Measurements from ENCODE around the gene TMEM266.

Gene TMEM266

DNA sequence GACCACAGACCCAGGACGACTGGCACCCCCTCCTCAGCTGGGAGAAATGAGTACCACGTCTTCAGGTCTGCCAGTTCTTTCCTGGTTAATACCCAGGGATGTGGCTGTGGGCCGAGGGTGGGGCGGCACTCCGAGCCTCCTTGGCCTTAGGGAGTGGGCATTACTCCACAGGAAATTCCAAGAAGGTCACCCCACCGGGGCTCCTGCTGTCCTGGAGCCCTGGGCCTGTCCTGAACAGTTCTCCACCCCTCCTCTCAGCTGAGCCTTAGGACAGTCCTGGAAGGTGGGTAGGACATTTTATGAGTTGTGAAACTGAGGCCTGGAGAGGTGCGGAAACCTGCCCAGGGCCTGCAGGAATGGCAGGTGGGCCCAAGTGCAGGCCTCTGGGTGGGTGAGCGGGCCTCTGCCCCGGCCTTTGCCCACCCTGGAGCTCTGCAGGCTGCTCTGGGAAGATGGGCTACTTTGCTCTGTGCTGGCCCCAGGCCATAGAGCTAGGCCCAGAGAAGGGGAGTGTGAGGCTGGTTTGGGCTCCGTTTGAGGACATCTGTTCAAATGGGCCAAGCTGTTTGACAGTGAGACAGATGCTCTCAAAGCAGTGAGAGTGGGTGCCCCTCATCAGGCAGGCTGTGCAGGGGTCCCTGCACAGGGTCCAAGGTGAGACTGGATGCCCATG is 103.1 kb downstream of the TMEM266 start:
- CTCF ChIA-PET: interaction anchor here (0.6 to 11.1 kb wide), 3 partner anchors 13 to 672 kb away, joined by 3 to 107 read pairs (median 3); no protein-coding TSS in a partner anchor
- H3K36me3 ChIP-seq (ENCODE audit: control insufficient read depth in 2 of 2, insufficient read depth in 1 of 2, low read length in 2 of 2): no peaks in the 10 kb centered on the region
- H3K4me3 ChIP-seq (ENCODE audit: low read depth, low read length): no peak overlapping the region
- POLR2A ChIA-PET: no interaction called here
- H3K4me1 ChIP-seq (ENCODE audit: control insufficient read depth, insufficient read depth, low read length): peaks cover 18% of the 10 kb centered on the region
- no peak overlapping the region for H3K27ac ChIP-seq (ENCODE audit: extremely low read depth, low read depth, low read length)
- no peaks in the 10 kb centered on the region for H3K9me3 ChIP-seq (ENCODE audit: control insufficient read depth, insufficient read depth, low read depth, low read length)
- TF ChIP-seq ZNF292 (tag by site-specific recombination; IDR thresholded peaks at IDR 0.05; ENCODE audit: borderline replicate concordance, low read depth): no peak
- TF ChIP-seq ZSCAN18 (tag by site-specific recombination; IDR thresholded peaks at IDR 0.05): no peak
- TF ChIP-seq ZNF335 (tag by site-specific recombination; conservative IDR thresholded peaks at IDR 0.05): no peak
- no peak for TF ChIP-seq HOXD13 (CRISPR knock-in tag; IDR thresholded peaks at IDR 0.05; ENCODE audit: borderline replicate concordance)
- TF ChIP-seq PRDM6 (tag by site-specific recombination; IDR thresholded peaks at IDR 0.05): no peak
- no peak for TF ChIP-seq MEIS1 (CRISPR knock-in tag; IDR thresholded peaks at IDR 0.05; ENCODE audit: borderline replicate concordance)
- no peak for TF ChIP-seq ZNF416 (tag by site-specific recombination; IDR thresholded peaks at IDR 0.05)
- no peak for TF ChIP-seq EGR2 (tag by site-specific recombination; IDR thresholded peaks at IDR 0.05; ENCODE audit: low read depth)
- TF ChIP-seq ZNF707 (tag by site-specific recombination; IDR thresholded peaks at IDR 0.05): no peak
- TF ChIP-seq, protein P1, sequence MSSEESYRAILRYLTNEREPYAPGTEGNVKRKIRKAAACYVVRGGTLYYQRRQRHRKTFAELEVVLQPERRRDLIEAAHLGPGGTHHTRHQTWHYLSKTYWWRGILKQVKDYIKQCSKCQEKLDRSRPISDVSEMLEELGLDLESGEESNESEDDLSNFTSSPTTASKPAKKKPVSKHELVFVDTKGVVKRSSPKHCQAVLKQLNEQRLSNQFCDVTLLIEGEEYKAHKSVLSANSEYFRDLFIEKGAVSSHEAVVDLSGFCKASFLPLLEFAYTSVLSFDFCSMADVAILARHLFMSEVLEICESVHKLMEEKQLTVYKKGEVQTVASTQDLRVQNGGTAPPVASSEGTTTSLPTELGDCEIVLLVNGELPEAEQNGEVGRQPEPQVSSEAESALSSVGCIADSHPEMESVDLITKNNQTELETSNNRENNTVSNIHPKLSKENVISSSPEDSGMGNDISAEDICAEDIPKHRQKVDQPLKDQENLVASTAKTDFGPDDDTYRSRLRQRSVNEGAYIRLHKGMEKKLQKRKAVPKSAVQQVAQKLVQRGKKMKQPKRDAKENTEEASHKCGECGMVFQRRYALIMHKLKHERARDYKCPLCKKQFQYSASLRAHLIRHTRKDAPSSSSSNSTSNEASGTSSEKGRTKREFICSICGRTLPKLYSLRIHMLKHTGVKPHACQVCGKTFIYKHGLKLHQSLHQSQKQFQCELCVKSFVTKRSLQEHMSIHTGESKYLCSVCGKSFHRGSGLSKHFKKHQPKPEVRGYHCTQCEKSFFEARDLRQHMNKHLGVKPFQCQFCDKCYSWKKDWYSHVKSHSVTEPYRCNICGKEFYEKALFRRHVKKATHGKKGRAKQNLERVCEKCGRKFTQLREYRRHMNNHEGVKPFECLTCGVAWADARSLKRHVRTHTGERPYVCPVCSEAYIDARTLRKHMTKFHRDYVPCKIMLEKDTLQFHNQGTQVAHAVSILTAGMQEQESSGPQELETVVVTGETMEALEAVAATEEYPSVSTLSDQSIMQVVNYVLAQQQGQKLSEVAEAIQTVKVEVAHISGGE (tag by site-specific recombination; conservative IDR thresholded peaks at IDR 0.05; ENCODE audit: low read depth): no peak
- TF ChIP-seq, protein P2, sequence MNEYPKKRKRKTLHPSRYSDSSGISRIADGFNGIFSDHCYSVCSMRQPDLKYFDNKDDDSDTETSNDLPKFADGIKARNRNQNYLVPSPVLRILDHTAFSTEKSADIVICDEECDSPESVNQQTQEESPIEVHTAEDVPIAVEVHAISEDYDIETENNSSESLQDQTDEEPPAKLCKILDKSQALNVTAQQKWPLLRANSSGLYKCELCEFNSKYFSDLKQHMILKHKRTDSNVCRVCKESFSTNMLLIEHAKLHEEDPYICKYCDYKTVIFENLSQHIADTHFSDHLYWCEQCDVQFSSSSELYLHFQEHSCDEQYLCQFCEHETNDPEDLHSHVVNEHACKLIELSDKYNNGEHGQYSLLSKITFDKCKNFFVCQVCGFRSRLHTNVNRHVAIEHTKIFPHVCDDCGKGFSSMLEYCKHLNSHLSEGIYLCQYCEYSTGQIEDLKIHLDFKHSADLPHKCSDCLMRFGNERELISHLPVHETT (tag by site-specific recombination; IDR thresholded peaks at IDR 0.05): no peak
- TF ChIP-seq ZNF677 (tag by site-specific recombination; IDR thresholded peaks at IDR 0.05): no peak
- no peak for TF ChIP-seq ZBTB8A (tag by site-specific recombination; IDR thresholded peaks at IDR 0.05)
- no peak for TF ChIP-seq ZNF362 (tag by site-specific recombination; IDR thresholded peaks at IDR 0.05)
